HPDE6-E6E7 (cell line): Measurements from ENCODE around the gene PRPS1.
"Not testable (repeated sequence)": the region's sequence is repeated elsewhere in the genome, so short reads cannot be mapped to it uniquely, and the experiment has no call there.

Source experiments
- DNase-seq: peaks from one replicate; pipeline ENCODE4 v3.0.0; 2011; ENCODE audit warnings: missing footprints; ENCODE audit errors: extremely low spot score

Gene PRPS1

DNA sequence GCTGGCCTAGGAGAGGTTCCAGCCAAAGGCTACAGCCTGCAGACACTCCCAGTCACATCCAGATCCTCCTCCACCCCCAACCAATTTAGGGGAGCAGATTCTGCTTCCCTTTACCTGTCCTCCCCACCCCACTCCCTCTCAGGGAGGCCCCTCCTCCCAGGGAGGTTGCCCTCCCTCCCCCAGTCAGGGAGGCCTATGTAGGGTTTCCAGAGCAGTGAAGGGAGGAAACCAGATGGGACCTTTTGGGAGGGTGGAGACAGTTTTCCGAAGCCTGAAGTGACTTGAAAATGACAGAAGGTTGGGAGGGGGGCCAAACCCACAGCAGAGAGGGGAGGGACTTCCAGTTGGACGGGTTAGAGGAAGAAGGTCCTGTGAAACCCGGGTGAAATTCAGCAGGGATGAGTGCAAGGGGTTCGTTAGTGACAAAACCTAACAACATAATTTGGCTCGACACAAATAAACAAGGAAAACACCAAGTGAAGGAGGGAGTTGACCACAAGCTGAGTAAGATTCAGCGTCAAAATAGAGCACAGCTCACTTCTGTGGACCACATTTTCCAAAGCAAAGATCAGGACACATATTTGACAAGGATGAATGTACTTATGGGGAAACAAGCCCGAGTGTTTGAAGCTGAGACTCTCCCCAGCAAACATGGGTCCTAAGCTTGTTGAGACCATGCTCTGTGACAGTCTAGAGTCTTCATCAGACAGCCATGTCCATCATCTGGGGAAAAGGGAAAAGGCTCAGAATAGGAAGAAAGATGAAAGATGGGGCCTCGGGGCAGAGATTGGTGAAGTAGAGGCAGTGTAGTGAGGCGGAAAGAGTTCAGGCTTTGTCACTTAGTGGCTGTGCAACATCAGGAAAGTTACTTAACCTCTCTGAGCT lies 46.4 kb downstream of the PRPS1 start:
- DNase-seq, result no peak

DNA sequence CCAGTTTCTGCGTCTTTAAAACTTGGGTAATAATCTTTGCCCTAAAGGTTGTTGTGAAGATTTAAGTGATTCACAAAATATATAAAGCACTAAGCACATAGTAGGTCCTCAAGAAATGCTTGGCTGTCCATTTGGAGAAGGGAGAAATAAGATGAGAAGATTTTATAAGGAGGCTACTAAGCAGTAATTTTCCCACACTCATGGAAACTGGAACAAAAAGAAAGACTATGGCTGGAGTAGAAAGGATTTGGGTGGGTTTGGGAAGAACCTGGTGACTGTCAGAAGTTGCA lies 47.0 kb downstream of the PRPS1 start:
- no peak for DNase-seq

DNA sequence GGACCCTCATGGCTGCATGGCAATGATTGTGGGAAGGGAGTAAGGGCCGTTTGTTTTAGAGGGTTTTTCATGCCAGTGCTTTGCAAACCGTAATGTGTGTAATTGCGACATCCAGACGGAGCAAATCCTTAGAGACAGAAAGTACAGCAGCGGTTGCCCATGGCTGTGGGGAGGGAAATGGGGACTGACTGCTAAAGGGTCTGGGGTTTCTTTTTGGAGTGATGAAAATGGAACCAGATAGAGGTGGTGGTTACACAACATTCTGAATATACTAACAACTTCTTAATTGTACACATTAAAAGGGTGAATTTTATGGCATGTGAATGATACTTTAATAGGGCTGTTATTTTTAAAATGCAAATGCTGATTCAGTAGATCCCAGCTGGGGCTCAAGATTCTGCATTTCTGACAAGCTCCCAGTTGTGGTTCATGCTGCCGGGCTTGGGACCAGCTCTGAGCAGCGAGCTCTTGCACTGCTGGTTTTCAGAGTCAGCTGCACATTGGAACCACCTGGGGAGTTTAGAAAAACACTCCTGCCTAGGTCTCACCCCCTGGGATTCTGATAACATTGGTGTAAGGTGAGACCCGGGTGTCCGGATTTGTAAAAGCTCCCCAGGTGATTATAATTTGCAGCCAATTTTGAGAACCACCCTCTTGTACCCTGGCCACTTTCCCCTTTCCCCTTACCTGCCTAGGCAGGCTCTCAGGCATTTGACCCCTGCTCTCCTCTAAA lies 47.7 kb downstream of the PRPS1 start:
- no peak for DNase-seq

DNA sequence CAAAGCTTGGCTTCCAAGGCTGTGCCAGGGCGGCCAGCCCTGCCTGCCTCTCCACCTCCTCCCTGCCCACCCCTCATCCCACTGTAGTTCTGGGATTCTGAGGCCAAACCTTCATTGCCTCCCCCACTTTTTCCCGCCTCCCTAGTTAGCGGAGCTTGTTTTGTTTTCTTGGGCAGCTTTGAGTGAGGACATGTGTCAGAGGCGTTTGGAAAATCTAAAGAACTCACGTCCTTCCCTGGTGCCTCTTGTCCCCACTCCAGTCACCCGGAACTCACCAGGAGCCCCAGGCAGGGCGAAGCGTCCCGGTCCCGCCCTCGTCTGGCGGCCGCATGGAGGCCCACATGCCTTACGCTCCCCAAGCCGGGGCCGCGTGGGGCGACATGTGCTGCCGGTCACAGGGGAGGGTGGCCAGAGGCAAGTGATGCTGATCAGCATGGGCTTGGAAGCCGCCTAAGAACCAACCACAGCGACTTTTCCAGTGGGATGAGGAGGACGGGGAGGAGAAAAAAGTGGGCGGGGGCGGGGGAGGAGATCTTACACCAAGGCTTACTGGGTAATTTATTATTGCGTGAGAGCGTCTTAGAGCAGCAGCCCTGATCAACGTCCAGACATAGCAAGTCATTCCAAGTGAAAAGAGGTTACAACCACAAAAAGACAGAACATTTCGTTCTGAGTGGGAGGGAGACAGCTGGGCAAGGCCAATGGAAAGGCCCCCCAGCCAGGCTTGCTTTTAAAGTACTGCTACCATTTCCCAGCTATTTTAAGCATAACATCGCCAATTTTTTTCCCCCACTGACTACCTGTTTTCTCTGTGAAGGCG lies 48.5 kb downstream of the PRPS1 start:
- DNase-seq, result peak; percentile 33

DNA sequence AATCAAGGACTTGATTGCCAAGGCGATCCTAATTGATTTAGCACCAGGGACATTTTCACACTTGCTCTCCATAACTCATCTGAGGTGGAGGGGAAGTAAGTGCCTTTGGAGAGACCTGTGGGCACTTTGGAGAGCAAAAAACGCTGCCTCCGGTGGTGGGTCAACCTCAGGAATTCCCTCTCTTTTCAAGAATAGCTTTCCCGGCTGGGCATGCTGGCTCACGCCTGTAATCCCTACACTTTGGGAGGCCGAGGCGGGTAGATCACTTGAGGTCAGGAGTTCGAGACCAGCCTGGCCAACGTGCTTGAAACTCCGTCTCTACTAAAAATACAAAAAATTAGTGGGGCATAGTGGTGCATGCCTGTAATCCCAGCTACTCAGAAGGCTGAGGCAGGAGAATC lies 49.2 kb downstream of the PRPS1 start:
- no peak for DNase-seq

DNA sequence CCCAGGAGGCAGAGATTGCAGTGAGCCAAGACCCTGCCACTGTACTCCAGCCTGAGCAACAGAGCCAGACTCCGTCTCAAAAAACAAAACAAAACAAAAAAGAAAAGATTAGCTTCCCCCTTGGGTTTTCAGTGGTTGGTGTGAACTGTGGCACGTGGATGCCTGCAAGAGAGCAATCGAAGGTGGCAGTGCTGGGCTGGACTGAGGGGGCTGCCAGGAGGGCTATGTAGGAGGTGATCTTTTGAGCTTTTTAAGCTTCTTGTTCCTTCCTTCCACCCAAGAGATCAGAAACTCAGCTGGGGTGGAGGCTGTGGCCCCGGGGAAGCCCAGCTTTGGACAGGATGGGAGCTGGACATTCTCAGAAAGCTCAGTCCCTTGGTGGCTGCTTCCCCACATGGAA lies 49.6 kb downstream of the PRPS1 start:
- DNase-seq, result no peak

DNA sequence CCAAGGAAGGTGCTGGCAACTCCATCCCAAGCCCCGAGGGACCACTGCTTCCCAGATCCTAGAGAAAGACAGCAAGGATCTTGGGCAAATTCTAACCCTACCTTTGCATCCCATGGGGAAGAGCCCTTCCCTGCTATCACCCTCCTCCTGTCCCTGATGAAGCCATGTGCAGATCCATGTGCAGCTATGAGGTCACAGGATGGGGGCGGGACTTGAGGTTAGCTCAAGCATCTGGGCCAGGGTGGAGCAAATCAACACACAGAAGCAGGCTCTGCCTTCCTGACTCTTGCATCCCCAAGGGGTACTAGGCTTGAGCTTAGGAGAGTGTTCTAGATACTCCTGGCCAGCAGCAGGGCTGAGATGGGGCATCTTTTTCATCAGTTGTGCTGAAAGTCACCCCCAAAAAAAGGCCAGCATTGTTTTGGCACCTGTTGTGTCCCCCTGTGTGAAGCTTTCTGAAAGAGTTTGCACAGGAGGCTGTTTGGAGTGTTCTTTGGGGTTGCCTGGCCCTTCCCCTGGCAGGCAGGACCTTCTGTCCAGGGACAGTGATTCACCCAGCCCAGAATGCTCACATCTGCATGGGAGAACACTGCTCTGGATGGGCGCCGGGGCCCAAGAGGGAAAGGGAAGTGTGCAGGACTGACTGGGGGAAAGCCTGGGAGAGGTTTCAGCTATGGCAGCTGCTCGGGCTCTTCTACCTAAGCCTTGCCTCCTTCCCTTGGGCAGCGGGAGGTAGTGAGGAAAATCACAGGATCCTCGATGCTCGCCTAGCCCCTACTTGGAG lies 50.8 kb downstream of the PRPS1 start:
- DNase-seq, result no peak

DNA sequence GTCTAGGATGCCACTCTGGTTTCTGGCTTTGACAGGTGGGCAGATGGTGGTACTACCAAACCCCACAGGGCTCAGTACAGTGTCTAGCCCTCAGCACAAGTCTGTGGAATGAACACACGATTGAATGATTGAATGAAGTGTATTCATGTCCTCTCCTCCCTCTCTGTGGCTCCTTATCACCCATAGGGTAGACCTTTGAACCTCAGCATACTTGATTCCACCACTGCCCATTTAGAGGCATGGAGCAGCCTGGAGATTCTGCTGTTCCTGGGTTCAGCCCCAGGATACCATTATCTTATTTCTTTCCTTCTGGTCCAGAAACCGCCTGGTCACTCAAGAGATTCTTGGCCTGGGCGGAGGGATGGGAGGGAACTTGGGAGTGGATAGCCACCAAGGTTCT lies 53.9 kb downstream of the PRPS1 start:
- DNase-seq, result no peak

DNA sequence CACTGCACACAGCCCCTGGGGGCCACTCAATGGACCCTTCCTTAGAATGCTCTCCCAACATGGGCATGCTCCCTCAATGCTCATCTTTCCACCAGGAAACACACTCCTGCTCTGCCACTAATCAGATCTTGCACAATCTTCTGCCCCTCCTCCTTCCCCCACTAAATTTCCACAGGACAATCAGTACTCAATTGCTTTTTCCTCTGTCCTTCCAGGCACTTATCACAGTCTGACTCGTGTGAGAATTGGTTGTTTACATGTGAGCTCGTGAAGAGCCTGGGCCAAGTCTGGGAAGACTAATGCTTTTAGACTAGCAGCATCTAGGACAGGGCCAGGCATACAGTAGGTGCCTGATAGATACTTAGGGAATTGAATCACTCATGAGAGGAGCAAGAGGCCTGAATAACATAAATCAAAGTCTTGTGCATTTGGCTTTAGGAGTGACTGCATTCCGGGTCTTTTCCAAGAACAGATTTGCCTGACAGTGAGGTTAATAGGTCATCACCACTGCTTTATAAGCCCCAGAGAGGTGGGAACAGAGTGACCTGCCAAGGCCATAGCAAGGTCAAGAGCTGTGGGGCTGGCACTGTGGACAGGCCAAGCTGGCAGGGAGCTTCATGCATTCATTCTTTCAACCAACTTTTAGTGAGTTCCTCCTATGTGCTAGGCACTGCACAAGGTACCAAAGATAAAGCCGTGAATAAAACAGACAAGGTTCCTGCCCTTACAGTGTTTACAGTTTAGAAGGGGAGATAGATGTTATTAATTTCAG lies 55.0 kb downstream of the PRPS1 start:
- DNase-seq, result no peak

DNA sequence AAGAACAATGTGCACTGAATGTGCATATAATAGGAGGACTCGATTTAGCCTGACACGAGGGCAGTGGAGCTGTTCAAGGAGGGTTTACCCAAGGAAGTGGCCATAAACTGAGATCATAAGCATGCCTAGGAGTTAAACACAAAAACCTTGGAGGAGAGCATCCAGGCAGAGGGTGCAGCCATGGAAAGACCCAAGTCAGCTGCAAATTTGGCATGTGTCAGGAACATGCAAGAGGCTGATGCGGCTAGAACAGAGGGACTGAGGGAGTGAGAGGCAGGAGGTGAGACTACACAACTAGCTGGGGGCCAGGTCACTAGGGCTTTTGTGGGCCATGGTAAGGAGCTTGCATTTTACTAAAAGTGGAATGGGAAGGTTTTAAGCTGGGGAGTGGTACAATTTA lies 55.6 kb downstream of the PRPS1 start:
- no peak for DNase-seq

DNA sequence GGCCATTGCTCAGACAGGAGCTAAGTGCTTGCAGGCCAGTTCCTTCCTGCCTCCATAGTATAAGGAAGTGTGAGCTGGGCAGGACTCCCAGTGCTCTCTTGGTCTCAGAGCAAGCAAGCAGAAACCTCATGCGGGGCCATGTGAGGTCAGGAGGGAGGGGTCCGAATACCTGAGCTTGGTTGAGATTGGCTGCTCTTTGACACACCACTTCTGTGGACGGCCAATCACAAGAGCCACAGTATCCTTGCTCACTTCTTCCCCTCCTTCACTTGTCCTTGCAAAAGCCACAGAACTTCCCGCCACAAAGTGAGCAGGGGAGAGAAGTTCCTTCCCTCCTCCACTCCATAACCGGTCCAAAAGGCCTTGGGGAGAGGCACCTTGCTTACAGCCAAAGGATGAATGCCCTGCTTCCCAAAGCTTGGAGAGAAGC lies 56.7 kb downstream of the PRPS1 start:
- DNase-seq, result peak; percentile 36

DNA sequence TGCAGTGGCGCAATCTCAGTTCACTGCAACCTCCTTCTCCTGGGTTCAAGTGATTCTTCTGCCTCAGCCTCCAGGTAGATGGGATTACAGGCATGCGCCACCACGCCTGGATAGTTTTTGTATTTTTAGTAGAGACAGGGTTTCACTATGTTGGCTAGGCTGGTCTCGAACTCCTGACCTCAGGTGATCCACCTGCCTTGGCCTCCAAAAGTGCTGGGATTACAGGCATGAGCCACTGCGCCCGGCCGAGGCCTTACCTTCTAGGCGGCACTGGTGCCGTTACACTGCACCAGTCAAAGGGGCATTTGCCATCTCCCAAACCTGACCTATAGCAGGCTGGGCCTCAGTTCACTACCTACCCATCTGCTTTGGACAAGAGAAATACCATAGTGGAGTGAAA lies 57.3 kb downstream of the PRPS1 start:
- not testable (repeated sequence) for DNase-seq

DNA sequence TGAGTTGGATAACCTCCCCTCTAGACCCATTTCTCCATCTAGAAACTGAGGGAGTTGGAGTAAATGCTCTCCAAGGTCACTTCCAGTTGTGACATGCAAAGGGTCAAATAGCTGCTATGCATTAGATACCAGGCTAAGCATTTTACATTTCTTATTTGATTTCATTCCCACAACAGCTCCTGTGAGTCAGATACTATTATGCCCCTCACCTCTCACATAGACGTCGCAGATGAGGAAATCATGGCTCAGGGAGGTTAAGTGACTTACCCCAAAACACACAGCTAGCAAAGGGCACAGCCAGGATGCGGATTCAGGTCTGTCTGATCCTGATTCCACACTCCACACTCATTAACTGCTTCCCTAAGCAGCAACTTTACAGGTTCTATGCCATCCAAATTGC lies 57.7 kb downstream of the PRPS1 start:
- no peak for DNase-seq

DNA sequence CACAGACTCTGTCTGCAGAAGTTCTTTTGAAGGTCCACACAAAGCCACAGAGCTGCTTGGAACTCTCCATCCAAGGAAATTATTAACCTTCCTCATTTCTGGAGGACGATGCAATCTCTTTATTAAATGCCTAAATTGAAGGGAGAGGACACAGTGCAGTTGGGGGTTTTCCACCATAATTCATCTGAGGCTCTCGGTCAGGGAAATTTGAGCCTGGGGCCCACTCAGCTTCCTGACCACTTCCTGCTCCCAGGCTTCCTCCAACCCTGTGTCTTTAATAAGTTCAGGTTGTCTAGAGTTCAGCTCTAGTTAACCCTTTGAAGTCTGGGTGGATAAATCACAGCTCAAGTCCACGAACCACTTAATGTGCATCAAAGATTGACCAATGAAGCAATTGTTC lies 58.5 kb downstream of the PRPS1 start:
- DNase-seq, result no peak

DNA sequence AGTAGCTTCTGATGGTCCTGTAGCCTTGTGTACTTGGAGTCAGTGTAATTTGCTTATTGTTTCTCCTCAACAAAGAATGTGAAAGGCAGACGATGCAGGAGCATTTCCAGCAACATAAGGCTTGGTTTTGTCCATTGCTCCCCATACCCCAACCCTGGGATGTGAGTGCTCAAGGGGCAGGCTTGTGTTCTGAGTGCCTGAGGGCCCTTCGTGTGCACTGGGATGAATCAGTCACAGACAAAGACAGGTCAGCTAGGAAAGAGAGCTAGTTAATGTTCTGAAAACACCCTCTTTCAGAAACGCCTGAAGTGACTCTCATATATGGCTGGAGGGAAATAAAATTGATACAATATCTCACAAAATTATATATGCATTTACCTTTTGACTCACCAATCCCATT lies 59.1 kb downstream of the PRPS1 start:
- DNase-seq, result no peak

DNA sequence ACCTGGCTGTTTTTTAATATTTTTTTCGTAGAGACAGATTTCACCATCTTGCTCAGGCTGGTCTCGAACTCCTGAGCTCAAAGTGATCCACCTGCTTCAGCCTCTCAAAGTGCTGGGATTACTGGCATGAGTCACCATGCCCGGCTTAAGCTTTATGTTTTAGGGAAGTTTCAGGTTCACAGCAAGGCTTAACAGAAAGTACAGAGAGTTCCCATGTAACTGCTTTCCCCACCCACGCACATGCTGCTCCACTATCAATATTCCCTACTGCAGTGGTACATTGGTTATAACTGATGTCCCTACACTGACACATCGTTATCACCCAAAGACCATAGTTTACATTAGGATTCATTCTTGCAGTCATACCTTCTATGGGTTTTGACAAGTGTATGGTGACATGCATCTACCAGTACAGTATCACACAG lies 62.7 kb downstream of the PRPS1 start:
- DNase-seq, result no peak

DNA sequence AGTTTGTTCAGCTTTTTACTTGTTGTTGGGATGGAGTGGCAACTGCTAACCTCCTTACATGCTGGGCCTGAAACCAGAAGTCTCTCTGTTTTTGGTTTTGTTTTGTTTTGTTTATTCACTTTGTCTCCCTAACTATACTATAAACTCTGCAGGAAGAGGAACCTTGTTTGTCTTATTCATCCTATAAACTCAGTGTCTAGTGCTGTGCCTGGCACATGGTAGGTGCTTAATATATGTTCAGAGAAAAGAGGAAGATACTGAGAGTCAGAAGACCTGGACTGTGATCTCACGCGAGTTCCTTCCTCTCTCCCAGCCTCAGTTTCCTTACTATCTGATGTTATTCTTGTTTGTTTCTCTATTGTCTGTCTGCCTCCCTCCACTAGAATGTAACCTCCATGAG lies 71.3 kb downstream of the PRPS1 start:
- no peak for DNase-seq

DNA sequence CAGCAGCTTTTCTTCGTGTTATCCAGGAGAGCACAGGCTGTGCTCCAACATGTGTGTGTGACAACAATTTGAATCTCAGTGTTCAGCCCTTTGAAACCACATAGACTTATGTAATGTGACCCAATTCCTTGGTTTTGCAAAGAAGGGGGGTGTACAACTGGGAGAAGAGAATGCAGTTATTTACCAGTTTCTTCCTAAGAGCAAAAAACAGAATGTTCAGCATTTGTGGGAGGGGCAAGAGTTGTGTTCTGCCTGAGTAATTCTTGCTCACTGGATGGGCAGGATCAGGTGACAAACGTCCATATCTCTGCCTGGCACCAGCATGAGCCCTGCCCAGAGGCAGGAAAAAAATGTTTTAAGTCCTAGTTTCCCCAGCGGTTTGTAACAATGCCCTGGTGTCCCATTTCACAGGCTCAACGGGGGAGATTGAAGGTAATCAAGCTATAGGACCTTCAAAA lies 72.0 kb downstream of the PRPS1 start:
- DNase-seq, result no peak
